HepG2 (cell line): ENCODE measurements around the gene TMEM223. TPM values are rescaled to one million over a fixed set of nuclear protein-coding genes. Genes with fewer than 3 reads are reported as not detected.

Experiments
- CEBPB ChIP-seq: IDR thresholded peaks from 2 replicates; pipeline ENCODE4 v1.6.1; 2011; ENCODE audit warnings: low read depth, low read length, improper control_type of control experiment, borderline replicate concordance
- DRAP1 ChIP-seq: IDR thresholded peaks from 2 replicates; pipeline ENCODE4 v1.6.1; 2016; ENCODE audit warnings: missing genetic modification reagents, missing compliant biosample characterization
- ELF1 ChIP-seq: sonication (generic); formaldehyde crosslinking; IDR thresholded peaks from 2 replicates; pipeline ENCODE4 v1.4.0; 2020; ENCODE audit warnings: missing genetic modification reagents
- FLYWCH1 ChIP-seq: sonication (generic); formaldehyde crosslinking; IDR thresholded peaks from 2 replicates; pipeline ENCODE4 v1.8.1; 2023; ENCODE audit warnings: mild to moderate bottlenecking, missing genetic modification reagents
- KLF12 ChIP-seq: sonication (generic); formaldehyde crosslinking; IDR thresholded peaks from 2 replicates; pipeline ENCODE4 v1.4.0; 2020; ENCODE audit warnings: missing genetic modification reagents, borderline replicate concordance
- MBD4 ChIP-seq: IDR thresholded peaks from 2 replicates; pipeline ENCODE4 v1.6.1; 2012; ENCODE audit warnings: low read length, inconsistent platforms, borderline replicate concordance
- MLX ChIP-seq: IDR thresholded peaks from 2 replicates; pipeline ENCODE4 v1.6.1; 2016
- NFYC ChIP-seq: IDR thresholded peaks from 2 replicates; pipeline ENCODE4 v1.6.1; 2016; ENCODE audit warnings: missing genetic modification reagents, missing compliant biosample characterization
- PLRG1 ChIP-seq: fragments of 450-650 bp; conservative IDR thresholded peaks from 2 replicates; pipeline ENCODE4 v1.6.1; 2016
- POLR2AphosphoS5 ChIP-seq: IDR thresholded peaks from 2 replicates; pipeline ENCODE4 v1.6.1; 2012; ENCODE audit warnings: low read depth, low read length
- SNAPC2 ChIP-seq: sonication (generic); formaldehyde crosslinking; IDR thresholded peaks from 2 replicates; pipeline ENCODE4 v1.8.1; 2022; ENCODE audit warnings: mild to moderate bottlenecking, missing genetic modification reagents
- ZNF230 ChIP-seq: sonication (generic); formaldehyde crosslinking; IDR thresholded peaks from 2 replicates; pipeline ENCODE4 v1.4.0; 2020; ENCODE audit warnings: mild to moderate bottlenecking, missing genetic modification reagents
- ZNF317 ChIP-seq: sonication (generic); formaldehyde crosslinking; IDR thresholded peaks from 2 replicates; pipeline ENCODE4 v1.5.0; 2020; ENCODE audit warnings: mild to moderate bottlenecking, missing genetic modification reagents
- ZNF430 ChIP-seq: sonication (generic); formaldehyde crosslinking; IDR thresholded peaks from 2 replicates; pipeline ENCODE4 v1.9.0; 2021; ENCODE audit warnings: mild to moderate bottlenecking, missing genetic modification reagents
- ZNF605 ChIP-seq: sonication (generic); formaldehyde crosslinking; IDR thresholded peaks from 2 replicates; pipeline ENCODE4 v1.8.0; 2022; ENCODE audit warnings: mild to moderate bottlenecking, missing genetic modification reagents
- ZNF644 ChIP-seq: IDR thresholded peaks from 2 replicates; pipeline ENCODE4 v1.6.1; 2016; ENCODE audit warnings: low read depth
- ZNF709 ChIP-seq: sonication (generic); formaldehyde crosslinking; IDR thresholded peaks from 2 replicates; pipeline ENCODE4 v1.5.0; 2020; ENCODE audit warnings: mild to moderate bottlenecking, missing genetic modification reagents
- polyA plus RNA-seq, 8 experiments: library from polyadenylated mRNA; depleted of rRNA in 3 of 8; stranded (reverse) in 7 of 8; unstranded in 1 of 8; fragments of >200 nt; fragmentation: Illumina TruSeq in 4 of 8; extraction: Trizol in 4 of 8; gene quantifications; 2 replicates each; pipeline versions ENCODE4 v1.2.1 to v1.2.3, GENCODE V29; 2011 to 2016; ENCODE audit warnings: low read depth in 4 of 8, missing spikeins in 1 of 8, mixed read lengths in 1 of 8; ENCODE audit not compliant: insufficient read depth in 1 of 8
- total RNA-seq, 5 experiments: library from RNA; depleted of rRNA; stranded (reverse); fragments of >200 nt; fragmentation: Illumina TruSeq; extraction: Trizol; gene quantifications; 2 replicates each; pipeline ENCODE4 v1.2.3, GENCODE V29; 2016; ENCODE audit warnings: low read depth in 1 of 5
- TF ChIP-seq, protein P1 (sequence below): sonication (generic); formaldehyde crosslinking; conservative IDR thresholded peaks from 2 replicates; pipeline ENCODE4 v1.4.0; 2020; ENCODE audit warnings: missing genetic modification reagents
- TF ChIP-seq, protein P2 (sequence below): sonication (generic); formaldehyde crosslinking; IDR thresholded peaks from 2 replicates; pipeline ENCODE4 v1.4.0; 2020; ENCODE audit warnings: missing genetic modification reagents, borderline replicate concordance
- TF ChIP-seq, protein P3 (sequence below): sonication (generic); formaldehyde crosslinking; IDR thresholded peaks from 2 replicates; pipeline ENCODE4 v1.5.1; 2020; ENCODE audit warnings: mild to moderate bottlenecking, missing genetic modification reagents, borderline replicate concordance
- TF ChIP-seq, protein P4 (sequence below): sonication (generic); formaldehyde crosslinking; IDR thresholded peaks from 2 replicates; pipeline ENCODE4 v1.4.0; 2020; ENCODE audit warnings: missing genetic modification reagents

The TMEM223 gene
- total and polyA plus RNA-seq, 2 of the 13 experiments (the other 11 are each of a cell fraction or from before 2014, with no cell fraction given), result 19.5 to 24.9 TPM

GRCh38 chr11:62805076-62805892, 13.5 kb upstream of the TMEM223 start, which contains the start of gene NXF1 (continued):
- TF ChIP-seq FLYWCH1 (no peak; the same call in 1 of the 2 replicates), ZNF644 (CRISPR knock-in tag) (no peak), ZNF709 (CRISPR knock-in tag) (peak; percentile 86), ZNF430 (peak; percentile 90), ZNF317 (peak; percentile 77; the same call in 1 of the 2 replicates), NFYC (CRISPR knock-in tag) (peak; percentile 62), SNAPC2 (CRISPR knock-in tag) (no peak), MBD4 (no peak), CEBPB (no peak), ZNF605 (CRISPR knock-in tag) (peak; percentile 82), POLR2AphosphoS5 (peak; percentile 100), ZNF230 (CRISPR knock-in tag) (peak; percentile 87; the same call in 1 of the 2 replicates), ELF1 (CRISPR knock-in tag) (peak; percentile 51), PLRG1 (no peak), DRAP1 (CRISPR knock-in tag) (peak; percentile 100), KLF12 (CRISPR knock-in tag) (peak; percentile 80; the same call in 1 of the 2 replicates), MLX (no peak; the same call in none of the 2 replicates)
- TF ChIP-seq, protein P1, sequence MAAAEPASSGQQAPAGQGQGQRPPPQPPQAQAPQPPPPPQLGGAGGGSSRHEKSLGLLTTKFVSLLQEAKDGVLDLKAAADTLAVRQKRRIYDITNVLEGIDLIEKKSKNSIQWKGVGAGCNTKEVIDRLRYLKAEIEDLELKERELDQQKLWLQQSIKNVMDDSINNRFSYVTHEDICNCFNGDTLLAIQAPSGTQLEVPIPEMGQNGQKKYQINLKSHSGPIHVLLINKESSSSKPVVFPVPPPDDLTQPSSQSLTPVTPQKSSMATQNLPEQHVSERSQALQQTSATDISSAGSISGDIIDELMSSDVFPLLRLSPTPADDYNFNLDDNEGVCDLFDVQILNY (CRISPR knock-in tag), result peak; percentile 78; the same call in 1 of the 2 replicates
- TF ChIP-seq, protein P2, sequence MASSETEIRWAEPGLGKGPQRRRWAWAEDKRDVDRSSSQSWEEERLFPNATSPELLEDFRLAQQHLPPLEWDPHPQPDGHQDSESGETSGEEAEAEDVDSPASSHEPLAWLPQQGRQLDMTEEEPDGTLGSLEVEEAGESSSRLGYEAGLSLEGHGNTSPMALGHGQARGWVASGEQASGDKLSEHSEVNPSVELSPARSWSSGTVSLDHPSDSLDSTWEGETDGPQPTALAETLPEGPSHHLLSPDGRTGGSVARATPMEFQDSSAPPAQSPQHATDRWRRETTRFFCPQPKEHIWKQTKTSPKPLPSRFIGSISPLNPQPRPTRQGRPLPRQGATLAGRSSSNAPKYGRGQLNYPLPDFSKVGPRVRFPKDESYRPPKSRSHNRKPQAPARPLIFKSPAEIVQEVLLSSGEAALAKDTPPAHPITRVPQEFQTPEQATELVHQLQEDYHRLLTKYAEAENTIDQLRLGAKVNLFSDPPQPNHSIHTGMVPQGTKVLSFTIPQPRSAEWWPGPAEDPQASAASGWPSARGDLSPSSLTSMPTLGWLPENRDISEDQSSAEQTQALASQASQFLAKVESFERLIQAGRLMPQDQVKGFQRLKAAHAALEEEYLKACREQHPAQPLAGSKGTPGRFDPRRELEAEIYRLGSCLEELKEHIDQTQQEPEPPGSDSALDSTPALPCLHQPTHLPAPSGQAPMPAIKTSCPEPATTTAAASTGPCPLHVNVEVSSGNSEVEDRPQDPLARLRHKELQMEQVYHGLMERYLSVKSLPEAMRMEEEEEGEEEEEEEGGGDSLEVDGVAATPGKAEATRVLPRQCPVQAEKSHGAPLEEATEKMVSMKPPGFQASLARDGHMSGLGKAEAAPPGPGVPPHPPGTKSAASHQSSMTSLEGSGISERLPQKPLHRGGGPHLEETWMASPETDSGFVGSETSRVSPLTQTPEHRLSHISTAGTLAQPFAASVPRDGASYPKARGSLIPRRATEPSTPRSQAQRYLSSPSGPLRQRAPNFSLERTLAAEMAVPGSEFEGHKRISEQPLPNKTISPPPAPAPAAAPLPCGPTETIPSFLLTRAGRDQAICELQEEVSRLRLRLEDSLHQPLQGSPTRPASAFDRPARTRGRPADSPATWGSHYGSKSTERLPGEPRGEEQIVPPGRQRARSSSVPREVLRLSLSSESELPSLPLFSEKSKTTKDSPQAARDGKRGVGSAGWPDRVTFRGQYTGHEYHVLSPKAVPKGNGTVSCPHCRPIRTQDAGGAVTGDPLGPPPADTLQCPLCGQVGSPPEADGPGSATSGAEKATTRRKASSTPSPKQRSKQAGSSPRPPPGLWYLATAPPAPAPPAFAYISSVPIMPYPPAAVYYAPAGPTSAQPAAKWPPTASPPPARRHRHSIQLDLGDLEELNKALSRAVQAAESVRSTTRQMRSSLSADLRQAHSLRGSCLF (CRISPR knock-in tag), result no peak
- TF ChIP-seq, protein P3, sequence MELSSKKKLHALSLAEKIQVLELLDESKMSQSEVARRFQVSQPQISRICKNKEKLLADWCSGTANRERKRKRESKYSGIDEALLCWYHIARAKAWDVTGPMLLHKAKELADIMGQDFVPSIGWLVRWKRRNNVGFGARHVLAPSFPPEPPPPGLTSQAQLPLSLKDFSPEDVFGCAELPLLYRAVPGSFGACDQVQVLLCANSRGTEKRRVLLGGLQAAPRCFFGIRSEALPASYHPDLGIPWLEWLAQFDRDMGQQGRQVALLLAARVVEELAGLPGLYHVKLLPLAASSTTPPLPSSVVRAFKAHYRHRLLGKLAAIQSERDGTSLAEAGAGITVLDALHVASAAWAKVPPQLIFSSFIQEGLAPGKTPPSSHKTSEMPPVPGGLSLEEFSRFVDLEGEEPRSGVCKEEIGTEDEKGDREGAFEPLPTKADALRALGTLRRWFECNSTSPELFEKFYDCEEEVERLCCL, result peak; percentile 66; the same call in 1 of the 2 replicates
- TF ChIP-seq, protein P4, sequence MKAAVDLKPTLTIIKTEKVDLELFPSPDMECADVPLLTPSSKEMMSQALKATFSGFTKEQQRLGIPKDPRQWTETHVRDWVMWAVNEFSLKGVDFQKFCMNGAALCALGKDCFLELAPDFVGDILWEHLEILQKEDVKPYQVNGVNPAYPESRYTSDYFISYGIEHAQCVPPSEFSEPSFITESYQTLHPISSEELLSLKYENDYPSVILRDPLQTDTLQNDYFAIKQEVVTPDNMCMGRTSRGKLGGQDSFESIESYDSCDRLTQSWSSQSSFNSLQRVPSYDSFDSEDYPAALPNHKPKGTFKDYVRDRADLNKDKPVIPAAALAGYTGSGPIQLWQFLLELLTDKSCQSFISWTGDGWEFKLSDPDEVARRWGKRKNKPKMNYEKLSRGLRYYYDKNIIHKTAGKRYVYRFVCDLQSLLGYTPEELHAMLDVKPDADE, result no peak; the same call in 1 of the 2 replicates
